GM15510 (cell line): ENCODE results near the gene DEGS2.

ENCODE experiments used
- POLR2A ChIP-seq: IDR thresholded peaks from 3 replicates; pipeline ENCODE4 v1.6.1; 2011; ENCODE audit warnings: borderline replicate concordance; ENCODE audit not compliant: insufficient read length; ENCODE audit errors: extremely low read depth

The DEGS2 gene

GRCh38 chr14:100153560-100153959 lies 5.9 kb downstream of the DEGS2 start:
- no peak for TF ChIP-seq POLR2A

DNA sequence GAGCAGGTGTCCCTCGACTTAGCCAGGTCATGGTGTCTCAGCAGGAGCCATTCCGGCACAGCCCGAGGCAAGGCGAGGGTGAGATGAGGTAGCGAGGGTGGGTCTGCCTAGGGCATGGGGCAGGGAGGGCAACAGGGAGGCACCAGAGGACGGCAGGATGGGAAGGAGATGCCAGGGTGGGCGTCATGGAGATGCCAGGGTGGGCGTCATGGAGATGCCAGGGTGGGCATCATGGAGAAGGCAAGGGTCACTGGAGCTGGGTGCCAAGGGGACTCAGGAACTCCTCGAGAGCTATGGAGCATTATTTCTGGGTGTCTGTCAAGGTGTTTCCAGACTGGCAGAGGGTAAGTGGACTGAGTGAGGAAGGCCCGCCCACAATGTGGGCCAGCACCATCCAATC lies 7.4 kb downstream of the DEGS2 start:
- TF ChIP-seq POLR2A: no peak

DNA sequence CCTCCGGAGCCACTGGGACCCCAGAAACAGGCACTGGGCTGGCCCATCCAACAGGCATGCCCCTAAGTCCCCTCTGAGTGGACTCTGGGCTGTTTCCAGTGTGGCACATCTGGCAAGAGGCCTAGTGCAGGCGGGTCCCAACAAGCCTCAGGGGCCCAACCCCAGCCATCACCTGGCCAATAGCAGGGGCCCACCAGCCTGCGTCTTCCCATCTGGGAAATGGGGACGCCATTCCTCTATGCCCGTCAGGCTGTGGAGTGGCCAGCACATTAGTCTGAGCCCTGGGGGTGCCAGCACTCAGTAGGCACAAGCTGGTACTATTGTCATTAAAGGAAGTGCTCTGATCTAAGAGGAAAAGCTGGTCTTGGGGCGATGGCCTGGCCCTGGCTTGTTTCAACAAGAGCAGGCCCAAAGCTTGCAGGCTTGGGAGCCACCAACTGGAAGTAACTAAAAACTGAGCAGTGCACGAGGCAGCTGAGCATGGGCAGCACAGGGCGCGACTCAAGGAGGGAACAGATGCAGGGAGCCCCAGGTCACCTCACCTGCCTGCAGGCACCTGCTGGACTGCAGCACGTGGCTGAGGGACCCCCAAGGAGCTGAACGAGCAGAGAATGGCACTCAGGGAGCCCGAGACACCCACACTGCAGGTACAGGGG lies 8.4 kb downstream of the DEGS2 start:
- no peak for TF ChIP-seq POLR2A

GRCh38 chr14:100149851-100150611 lies 9.4 kb downstream of the DEGS2 start:
- TF ChIP-seq POLR2A: no peak

GRCh38 chr14:100148837-100149731 lies 10.4 kb downstream of the DEGS2 start:
- no peak for TF ChIP-seq POLR2A

DNA sequence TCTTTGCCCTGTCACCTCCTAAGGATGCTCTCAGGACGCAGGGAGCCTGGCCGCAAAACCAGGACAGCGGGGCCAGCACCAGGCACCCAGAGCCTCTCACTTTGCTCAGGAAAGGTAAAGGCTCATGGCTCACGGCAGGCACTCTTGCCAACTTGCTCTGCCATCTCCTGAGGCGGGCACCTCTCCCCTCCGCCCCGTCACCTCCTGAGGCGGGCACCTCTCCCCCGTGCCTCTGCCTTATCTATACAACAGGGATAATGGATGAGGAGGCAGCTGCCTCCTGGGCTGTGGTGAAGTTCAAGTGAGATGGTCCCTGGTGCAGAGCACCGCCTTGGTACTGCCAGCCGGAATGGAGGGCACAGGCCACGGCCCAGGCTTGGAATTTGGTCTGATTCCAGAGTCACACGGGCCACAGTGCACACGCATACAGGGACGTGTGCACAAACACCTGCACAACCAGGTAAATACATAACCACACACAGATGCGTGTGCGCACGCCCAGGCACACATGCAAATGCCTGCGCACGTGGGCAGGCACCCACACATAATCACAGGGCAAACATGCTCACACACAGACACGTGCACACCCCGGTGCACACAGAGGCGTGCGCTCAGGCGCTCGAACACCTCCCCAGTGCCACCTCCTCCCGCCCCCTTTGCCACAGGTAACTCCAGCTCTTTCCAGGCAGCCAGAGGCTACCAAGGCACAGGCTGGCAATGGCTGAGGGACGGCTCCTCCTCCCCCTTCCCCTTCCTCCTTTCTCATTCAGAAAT lies 11.6 kb downstream of the DEGS2 start:
- TF ChIP-seq POLR2A: no peak

GRCh38 chr14:100147181-100147631 lies 12.2 kb downstream of the DEGS2 start:
- TF ChIP-seq POLR2A: peak; percentile 3

- TF ChIP-seq POLR2A: peak; percentile 18
Observed at GRCh38 chr14:100146531-100147091, 12.8 kb downstream of the DEGS2 start.

DNA sequence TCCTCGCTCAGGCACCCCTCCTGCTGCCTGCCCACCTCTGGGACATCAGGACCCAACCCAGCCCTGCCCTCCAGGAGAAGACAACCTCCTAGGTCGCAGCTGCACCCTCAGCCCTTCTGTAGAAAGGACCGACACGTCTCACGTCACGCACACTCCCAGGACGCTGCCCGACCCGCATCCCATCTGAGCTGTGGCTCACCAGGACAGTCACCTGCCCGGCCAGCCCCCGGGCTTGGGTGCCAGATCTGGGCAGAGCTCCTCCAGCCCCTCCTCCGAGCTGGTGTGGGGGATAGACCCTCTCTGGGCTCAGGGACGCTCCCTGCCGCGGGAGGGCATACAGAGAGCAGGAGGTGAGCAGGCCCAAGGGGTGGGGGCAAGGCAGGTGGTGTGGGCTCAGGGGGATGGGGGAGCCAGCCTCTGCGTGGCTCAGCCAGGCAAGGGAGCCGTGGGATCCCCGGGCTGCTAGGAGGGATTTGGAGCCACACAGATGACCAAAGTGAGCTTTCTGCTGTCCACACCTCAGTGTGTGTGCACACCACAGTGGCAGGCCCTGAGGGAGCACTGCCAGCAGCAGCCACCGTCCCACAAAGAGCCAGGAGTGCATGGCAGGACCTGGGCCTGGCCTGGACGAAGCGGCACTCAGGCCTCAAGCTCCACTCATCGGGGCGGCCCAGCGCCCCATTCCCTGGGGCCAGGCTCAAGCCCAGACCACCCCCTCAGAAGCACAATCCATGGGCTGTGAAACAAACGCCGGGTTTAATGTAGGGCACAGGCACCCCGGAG lies 13.6 kb downstream of the DEGS2 start:
- TF ChIP-seq POLR2A: no peak

- TF ChIP-seq POLR2A: no peak
Observed at GRCh38 chr14:100144996-100145646, 14.3 kb downstream of the DEGS2 start.

GRCh38 chr14:100144645-100144995 lies 14.8 kb downstream of the DEGS2 start:
- no peak for TF ChIP-seq POLR2A

DNA sequence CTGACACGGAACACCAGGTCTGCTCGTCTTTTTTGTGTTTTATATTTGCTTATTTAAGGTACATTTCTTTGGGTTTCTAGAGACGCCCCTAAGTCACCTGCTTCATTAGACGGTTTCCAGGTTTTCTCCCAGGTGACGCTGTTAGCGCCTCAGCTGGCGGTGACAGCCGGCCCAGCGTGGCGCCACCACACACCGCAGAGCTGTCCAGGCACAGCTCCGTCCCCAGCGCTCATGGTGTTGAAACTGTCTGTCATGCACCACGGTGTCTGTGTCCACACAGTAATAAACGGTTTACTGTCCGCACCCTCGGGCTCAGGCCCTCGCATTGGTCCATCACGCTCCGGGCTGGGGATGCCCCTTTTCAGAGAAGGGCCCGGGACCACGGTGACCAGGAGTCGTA lies 15.5 kb downstream of the DEGS2 start:
- no peak for TF ChIP-seq POLR2A

GRCh38 chr14:100143523-100143922 lies 15.9 kb downstream of the DEGS2 start:
- TF ChIP-seq POLR2A: no peak
